HG03378 (cell line): ENCODE data around the gene TGFB1.
A peak's percentile ranks its signal among the peaks of the same experiment; 100 is the strongest.
"Not testable (repeated sequence)": the region's sequence is repeated elsewhere in the genome, so short reads cannot be mapped to it uniquely, and the experiment has no call there.

Source experiments
- ATAC-seq: cut with Tn5 transposase; IDR thresholded peaks from one replicate; pipeline ENCODE4 v1.9.1; 2021; ENCODE audit warnings: mild to moderate bottlenecking, moderate library complexity; ENCODE audit not compliant: unreplicated experiment

The TGFB1 gene

GRCh38 chr19:41353466-41354342, at the start of gene TGFB1:
TGFB1 (minus strand) TSS chr19:41353922; CDS start chr19:41353044, 878 bp downstream.
- ATAC-seq: no peak

DNA sequence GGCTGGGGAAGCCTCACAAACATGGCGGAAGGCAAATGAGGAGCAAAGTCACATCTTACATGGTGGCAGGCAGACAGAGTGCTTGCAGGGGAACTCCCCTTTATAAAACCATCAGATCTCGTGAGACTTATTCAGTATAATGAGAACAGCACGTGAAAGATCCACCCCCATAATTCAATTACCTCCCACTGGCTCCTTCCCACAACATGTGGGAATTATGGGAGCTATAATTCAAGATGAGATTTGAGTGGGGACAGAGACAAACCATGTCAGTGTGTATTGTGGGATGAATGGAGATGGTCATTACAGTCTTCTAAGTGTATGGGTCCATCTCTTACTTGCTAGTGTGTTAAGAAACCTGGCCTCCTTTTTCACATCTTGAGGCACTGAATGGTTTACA, 48.3 kb upstream of the TGFB1 start:
- no peak for ATAC-seq

DNA sequence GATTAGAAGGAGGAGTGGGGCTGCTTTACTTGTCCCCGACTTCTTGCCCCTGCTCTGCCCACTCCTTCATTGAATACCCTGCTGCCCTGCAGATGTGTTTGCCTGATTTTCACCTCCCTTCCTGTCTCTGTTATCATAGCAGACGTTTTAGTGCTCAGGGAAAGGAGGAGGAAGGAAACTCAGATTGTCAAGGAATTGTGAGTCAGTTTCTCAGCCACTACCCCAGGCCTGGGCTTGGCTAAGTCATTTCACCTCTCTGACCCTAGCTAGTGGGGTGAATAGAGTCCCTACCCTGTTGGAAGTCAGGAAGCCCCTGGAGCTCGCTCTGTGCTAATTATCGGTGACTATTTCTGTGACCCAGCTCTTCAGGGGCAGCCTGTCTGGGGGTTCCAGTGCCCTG, 47.8 kb upstream of the TGFB1 start:
- ATAC-seq: no peak

GRCh38 chr19:41399525-41399924, 45.8 kb upstream of the TGFB1 start:
- no peak for ATAC-seq

DNA sequence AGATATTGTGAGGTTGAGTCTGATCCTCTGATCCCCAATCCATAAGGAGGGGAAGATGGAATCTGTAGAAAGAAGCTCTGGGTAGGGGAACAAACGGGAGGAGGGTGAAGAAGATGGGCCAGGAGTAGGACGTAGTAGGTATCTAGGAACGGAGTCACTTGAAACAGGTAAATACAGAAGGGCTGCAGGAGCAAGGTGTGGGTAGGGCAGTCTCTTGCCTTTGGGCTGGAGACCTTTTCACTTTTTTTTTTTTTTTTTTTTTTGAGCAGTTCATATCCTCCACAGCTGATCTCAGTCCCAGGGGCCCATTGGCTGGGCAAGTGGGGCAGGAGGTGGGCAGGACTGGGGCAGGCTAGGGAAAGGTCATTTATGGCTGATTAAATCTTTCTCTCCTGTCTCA, 45.4 kb upstream of the TGFB1 start:
- no peak for ATAC-seq

GRCh38 chr19:41398598-41398997, 44.9 kb upstream of the TGFB1 start:
- ATAC-seq: no peak

DNA sequence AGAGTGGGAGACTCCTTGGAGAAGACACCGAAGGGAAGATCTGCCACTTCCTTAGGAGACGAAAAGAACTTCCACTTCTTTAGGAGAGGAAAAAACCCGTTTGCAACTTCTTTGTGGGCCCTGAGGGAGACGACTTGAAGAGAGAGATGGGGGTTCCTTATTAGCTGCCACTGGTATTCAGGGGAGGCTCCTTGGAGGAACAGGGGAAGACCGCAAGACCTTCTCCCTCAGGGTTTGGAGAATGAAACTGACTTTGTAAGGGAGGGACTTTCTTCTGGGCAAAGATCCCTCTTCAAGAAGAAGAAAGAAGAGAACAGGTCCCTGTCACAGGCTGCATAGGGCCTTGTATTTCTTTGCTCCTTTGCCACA, 44.3 kb upstream of the TGFB1 start:
- no peak for ATAC-seq

GRCh38 chr19:41397086-41398049, 43.6 kb upstream of the TGFB1 start, which contains the start of the genes BCKDHA and EXOSC5:
BCKDHA (plus strand) TSS chr19:41397818; CDS start chr19:41397828, 10 bp downstream.
EXOSC5 (minus strand) TSS chr19:41397359; CDS start chr19:41397328, 31 bp downstream.
- peak; percentile 88 for ATAC-seq

DNA sequence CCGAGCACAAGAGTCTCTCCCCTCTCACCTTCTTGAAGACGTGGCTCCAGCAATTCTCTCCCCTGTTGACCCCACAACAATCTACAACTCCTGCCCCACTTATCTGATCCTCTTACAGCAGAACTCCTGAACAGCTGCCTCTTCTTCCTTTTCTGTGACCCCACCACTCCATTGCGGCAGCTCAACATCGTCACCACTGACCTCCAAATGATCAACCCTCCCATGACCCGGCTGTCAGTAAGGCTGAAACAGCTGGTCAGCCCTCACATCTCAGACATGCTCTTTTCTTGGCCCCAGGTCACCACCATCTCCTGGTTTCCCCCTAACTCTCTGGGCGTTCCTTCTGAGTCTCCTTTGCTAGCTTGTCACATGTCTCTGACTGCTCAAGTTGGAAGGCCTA, 41.6 kb upstream of the TGFB1 start:
- ATAC-seq: no peak

DNA sequence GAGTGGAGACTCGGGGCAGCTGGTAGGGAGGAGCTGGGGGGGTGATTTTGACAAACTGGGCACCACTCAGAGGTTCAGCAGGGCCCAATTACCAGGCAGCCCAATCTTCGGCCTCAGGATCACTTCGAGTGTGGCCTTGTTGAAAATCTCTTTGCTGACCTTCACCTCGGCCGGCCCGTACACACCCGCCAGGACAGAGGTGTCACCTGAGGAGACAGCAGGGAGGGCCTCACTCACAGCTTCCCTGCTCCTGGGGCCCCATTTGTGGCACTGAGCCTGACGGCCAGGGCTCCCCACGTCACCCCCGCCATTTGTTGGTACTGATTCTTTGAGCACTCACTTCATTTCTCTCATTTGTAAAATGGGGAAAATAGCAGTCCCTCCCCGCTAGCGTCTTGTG, 39.1 kb upstream of the TGFB1 start:
- no peak for ATAC-seq

GRCh38 chr19:41391618-41392017, 37.9 kb upstream of the TGFB1 start:
- no peak for ATAC-seq

- no peak for ATAC-seq
Observed at GRCh38 chr19:41386442-41386841, 32.7 kb upstream of the TGFB1 start.

DNA sequence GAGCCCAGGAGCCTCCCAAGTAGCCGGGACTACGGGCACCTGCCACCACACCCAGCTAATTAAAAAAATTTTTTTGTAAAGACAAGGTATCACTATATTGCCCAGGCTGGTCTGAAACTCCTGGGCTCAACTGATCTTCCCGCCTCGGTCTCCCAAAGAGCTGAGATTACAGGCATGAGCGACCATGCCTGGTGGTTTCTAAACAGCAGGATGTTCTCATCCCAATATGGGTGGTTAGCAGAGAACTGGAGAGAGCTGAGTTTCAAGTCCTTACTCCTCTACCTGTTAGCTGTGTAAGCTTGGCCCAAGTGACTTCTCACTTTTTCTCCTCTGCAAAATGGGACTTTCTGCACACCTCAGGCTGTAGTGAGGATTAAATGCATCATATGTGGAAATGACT, 30.6 kb upstream of the TGFB1 start:
- no peak for ATAC-seq

DNA sequence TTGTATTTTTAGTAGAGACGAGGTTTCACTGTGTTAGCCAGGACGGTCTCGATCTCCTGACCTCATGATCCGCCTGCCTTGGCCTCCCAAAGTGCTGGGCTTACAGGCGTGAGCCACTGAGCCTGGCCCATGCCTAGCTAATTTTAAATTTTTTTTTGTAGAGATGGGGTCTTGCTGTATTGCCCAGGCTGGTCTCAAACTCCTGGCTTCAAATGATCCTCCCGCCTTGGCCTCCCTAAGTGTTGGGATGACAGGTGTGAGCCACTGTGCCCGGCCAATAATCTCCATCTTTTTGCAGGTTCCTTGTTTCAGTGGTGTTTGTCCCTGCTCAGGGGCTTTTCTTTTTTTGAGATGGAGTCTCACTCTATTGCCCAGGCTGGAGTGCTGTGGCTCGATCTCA, 27.8 kb upstream of the TGFB1 start:
- ATAC-seq: not testable (repeated sequence)

GRCh38 chr19:41377977-41378709, 24.4 kb upstream of the TGFB1 start:
- no peak for ATAC-seq

GRCh38 chr19:41376998-41377365, 23.3 kb upstream of the TGFB1 start:
- ATAC-seq: no peak

DNA sequence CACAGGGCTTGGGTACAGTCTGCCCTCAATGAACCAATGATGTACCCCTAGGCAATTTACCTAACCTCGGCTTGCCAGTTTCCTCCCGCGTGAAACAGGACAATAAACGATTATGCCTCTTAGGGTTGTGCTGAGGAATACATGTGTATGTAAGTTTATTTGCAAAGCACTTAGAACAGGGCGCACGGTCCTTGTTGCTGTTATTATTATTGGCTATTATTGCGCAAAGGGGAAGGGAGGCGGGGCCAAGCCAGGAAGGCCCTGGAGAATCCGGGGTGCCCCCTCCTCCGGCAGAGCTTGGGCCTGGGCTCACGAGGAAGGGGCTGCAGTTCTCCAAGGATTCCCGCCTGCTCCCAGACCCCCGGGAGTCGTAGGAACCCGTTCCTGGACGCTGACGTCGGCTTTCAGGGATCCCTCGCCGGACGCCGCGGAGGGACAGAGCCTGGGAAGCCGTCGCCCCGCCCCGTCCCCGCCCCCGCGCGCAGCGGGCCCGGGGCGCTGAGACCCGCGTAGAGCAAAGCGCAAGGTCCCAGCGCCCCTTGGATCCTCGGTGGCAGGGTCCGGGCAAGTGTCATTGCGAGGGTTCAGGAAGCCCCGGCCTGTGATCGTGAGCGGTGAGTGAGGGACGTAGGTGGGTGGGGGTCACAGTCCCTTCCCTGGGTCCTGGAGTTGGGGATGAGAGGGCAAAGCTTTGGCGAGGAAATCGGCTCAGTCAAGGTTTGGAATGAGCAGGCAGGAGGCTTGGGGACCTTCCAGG, 22.7 kb upstream of the TGFB1 start, which contains the start of gene TMEM91:
Gene TMEM91 (plus strand): TSS at position 293 of the 757 bp plus-strand sequence. CDS start 1,777 bp downstream, outside the sequence.
- no peak for ATAC-seq

DNA sequence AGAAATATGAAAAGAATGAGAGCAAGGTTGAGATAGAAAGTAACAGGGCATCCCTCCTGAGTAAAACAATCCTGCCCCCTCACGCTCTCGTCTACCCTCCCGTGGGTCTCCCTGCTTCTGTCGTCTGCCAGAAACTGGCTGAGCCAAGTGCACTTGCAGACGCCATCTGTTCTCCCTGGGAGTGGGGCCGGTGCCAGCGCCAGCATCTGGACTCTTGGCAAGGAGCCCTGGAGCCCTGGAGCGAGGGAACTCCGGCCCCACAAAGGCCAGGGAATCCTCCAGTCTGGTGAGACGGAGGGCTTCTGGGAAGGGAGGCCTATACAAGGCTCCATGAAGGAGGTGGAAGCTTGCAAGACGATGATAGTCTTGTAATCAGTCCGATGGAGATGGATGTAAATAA, 20.3 kb upstream of the TGFB1 start:
- no peak for ATAC-seq

- ATAC-seq: no peak
Observed at GRCh38 chr19:41372501-41372900, 18.8 kb upstream of the TGFB1 start.

GRCh38 chr19:41371541-41371940, 17.8 kb upstream of the TGFB1 start:
- ATAC-seq: no peak
